GM19438 (cell line): ENCODE measurements around the gene TMEM273.

Source experiments
- ATAC-seq: cut with Tn5 transposase; IDR thresholded peaks from one replicate; pipeline ENCODE4 v1.9.1; 2021; ENCODE audit warnings: low read depth; ENCODE audit not compliant: unreplicated experiment

TMEM273 gene

DNA sequence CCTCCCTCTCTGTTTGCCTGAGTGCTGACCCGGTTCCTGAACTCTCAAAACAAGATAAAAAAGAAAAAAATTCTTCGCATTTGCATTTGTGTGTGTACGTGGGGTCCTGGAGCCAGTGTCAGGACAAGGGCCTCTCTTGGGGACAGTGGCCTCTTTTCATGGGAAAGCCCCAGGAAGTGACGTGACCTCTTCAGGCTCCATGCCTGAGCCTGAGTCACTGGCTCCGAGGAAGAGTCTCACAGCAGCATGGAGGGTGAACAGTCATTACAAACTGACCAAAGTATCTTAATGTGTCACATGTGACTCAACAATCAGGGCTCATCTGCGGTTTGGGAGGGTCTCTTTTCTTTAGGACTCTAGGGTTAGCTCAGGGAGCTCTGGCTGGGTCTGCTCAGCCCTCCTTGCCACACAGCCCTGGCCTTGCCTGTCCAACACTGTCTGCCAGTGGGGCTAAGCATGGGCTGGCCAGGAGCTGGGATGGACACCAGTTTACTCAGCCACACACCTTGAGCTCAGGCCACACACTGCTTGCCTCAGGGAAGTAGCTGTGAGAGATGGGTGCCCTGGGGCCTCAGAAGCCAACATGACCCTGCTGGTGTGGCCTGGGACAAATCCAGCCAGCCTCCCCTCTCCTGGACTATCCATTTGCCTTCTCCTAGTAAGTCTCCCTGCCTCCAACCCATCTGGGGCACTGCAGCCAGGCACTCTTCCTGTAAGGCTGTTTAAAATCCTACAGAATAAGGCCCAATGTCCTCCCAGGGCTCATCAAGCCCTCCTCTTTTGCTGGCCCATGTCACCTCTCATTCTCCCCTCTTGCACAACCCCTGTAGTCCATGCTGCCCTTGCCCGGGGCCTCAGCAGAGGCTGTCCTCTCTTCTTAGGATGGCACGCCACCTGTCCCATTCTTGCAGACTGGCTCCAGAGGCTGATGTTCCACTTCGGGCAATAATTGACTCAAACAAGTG, 10.5 kb downstream of the TMEM273 start:
- ATAC-seq, result peak; percentile 79

DNA sequence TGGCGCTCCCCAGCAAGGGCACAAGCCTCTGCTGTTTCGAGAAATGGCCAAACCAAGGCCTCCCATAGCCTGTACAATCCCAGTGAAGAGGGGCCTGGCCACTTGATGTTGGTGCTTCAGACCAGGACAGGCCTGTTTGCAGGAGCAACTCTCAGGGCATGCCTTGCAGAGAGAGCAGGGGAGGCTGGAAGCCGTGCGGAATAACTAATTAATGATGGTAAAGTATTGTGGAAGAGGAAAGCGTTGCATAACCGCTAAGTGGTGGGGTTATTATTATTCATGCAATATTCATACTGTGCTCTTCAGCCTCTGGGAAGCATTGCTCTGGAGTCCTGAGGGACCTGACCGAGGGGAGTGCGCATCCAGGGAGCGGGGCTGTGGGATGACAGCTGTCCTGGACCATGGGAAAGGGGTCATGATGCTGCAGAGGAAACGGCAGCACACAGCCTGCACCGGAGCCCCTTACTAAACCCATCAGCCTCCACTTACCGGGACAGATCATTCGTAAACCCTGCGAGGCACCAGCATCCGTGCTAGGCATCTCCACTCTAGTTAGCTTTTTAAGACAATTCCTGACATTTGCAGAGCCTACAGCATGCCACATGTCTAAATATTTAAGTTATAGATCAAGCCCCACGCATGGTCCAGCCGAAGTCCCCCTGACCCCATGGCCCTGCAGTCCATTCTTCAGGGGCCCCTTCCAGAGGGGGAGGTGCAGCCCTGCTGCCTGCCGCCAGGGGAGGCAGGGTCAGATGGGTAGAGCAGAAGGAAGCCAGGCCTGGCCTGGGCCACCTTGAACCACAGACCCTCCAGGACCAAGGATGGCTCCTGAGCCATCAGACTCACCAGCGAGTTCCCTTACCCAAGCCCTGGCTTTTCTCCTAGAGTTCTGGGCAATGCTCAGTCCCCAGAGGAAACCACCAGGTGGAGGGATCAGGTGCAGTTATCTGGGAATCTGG, 11.6 kb downstream of the TMEM273 start:
- peak; percentile 6 for ATAC-seq

DNA sequence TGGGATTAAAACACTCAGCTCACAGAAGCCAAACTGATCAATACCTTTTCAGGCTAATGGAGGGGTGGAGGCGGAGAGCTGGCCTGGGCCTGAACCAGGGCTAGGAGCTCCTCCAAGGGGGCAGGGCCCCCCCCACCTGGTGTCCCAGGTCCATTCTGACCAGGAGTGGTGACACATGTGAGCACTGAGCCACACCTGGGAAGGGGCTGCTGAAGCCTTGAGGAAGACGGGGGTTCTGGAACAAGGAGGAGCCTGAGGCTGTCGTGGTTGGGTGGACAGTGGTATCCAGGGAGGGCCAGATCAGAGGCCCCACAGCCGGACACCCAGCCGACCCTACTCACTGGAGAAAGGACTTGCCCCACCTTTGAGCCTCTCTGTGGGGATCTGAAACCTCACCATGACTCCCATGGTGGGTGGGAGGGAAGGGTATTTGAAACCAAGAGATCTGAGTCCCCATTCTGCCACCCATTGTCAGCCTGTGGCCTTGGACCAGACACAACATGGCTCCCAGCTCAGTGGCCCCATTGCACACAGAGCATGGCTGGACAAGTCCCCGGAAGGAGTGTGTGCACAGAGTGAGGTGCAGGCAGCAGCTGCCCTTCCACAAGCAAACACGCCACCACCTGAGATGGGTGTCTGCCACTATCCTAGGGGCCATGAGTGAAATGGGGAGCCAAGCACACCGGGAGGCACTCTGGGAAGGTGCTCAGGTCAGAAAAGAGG, 12.4 kb downstream of the TMEM273 start:
- no peak for ATAC-seq

DNA sequence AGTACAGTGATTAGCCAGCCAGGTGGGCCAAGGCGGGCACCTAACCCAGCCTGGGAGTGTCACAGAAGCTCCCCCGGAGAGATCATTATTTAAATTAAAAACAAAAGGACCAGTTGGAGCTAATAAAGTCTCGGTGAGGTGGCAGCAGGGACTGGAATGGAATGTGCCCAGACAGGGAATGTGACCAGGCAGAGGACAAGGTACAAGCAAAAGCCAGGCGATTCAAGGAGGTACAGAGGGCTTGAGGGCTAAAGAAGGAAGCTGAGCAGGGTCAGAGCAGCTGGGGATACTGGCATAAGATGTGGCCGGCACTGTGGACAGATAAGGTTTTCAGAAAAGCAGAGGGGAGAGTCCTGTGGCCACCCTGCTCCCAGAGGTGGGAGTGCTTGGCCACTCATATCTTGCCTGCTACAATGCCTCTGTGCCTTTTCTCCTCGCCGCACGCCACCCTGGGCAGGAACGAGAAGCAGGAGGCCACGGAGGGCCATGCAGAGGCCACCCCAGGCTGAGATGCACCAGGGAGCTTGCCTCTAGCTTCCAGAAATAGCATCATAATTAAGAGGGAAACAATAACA, 13.2 kb downstream of the TMEM273 start:
- ATAC-seq, result no peak

DNA sequence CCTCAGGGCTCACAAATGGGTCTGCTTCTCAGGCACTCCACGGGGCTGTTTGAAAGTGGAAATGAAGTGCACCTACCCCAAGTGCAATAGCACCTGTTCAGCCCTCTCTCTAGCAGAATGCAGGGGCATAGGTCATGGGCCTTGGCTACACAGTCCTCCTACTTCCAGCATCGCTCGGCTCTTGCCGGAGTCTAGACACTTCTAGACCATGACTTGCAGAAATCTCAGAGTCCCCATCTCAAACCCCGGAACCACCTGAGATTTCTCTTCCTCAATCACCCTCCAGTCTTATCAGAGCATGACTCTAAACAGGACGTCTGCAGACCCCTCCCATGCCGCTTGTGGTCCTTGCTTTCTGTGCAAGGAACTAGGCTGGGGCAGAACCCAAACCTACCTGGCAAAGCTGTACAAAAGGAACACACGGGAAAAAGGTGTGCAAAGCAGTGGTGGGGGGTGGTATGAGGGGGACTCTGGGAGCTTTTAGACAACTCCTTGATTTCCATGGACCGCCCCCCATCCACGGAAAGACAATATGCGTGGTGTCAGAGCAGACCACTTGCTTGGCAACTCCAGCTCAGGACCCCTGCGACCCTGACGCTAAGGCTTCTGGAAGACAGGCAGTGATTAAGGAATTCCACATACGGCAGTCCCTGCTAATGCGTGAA, 13.8 kb downstream of the TMEM273 start:
- no peak for ATAC-seq

DNA sequence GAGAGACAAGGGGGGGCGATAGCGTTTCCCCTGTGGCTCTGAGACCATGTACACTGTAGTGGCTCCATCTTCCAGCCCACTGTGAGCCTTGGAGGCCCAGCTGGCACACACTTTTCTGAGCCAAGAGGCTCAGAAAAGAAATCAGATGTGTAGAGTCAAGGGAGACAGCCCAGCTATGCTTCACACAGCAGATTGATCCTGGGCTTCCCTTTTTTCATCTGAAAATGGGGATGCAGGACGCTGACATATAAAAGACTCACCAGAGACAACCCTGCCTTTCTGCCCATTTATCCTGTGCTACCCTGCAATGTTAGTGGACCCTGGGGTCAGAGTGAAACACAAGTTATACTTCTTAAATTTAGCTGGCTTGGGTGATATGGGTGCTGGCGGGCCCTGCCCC, 14.3 kb downstream of the TMEM273 start:
- ATAC-seq, result no peak

DNA sequence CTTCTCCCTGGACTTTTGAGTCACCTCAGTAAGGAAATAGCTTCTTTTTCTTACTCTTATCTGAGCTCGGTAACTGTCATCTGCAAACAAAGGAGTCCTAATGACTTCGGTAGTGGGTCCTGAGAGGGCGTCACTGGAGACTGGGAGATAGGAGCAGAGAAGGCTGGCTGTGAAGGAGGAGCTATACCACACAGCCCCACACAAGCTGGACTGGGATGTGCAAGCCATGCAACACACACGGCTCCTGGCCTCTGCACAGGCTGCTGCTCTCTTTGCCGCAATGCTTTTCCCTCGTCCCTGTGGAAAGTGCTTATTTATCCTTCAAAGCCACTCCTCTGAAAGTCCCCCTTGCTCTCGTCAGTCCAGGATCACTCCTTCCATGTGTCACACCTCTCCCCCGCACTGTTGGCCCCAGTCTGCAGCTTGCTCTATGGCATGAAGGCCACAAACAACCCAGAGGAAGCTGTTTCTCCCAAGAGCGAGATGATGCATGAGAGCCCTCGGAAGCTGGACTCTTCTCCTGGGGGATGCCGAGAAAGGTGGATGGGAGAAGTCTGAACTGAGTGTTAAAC, 14.9 kb downstream of the TMEM273 start:
- no peak for ATAC-seq

DNA sequence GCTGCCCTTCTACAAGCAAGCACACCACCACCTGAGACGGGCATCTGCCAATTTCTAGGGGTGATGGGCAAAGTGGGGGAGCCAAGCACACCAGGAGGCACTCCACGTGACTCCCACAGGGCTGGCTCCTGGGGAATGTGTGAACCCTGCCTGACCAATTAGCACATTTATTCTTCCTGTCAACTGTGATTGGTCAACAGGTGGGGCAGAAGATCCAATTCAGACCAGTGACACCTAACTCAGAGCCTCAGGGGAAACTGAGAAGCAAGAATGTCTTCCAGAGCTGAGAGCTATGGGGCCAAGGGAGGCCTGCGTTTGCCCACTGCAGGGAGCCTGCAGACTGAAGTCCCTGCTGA, 15.4 kb downstream of the TMEM273 start:
- ATAC-seq, result no peak

DNA sequence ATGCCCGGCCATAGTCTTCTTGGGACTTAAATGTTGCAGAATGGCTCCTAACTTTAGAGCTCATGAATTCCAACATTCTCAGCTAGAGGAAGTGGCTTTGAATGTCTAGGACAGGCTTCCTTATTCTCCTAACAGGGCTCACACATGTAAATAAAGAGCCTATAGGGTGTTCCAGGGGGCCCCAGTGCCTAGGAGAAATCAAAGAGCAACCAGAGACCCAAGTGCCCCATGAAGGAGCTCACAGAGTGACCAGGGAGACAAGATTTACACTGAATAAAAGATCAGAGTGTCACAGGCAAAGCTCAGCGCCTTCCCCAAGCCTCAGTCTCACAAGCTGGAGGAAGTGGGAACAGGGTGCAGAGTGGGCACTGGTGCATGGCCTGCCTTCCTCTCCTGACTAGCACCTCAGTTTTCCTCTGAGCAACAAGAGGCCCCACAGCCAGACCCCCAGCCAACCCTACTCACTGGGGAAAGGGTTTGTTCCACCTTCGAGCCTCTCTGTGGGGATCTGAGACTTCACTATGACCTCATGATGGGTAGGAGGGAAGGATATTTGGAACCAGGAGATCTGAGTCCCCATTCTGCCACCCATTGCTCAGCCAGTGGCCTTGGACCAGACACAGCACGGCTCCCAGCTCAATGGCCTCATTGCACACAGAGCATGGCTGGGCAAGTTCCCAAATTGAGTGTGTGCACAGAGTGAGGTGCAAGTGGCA, 16.0 kb downstream of the TMEM273 start:
- no peak for ATAC-seq

DNA sequence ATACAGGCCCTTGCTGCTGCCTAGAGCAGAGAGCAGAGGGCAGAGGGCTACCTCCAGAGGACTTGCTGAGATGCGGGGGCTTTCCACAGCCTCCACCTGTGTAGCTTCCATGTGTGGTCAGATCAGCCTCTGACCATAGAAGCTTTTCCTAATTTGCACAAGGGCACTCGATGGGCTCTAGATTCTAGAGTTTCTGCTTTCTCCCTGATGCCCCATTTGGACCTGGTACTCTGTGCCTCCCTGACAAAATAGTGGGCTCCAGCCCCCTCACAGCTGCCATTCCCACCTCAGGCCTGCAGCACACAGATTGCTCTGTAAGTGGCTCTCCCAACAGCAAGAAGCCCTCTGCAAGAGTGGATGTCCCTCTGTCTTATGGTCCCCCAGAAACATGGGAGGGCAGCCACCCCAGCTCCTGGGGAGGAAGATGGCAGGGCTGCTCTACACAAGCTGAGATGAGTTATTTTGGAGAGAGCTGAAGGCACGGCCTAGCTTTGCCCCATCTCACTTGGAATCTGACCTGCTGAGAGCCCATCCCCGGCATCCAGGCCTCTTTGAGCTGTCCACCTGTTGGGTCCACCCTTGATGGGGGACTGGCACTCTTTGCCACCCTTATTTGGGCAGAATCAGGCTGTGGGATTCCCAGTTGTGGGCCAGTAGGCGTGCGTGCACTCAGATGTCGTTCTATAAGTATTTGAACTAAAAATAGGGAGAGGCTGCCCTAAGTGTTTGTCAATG, 16.7 kb downstream of the TMEM273 start:
- no peak for ATAC-seq

DNA sequence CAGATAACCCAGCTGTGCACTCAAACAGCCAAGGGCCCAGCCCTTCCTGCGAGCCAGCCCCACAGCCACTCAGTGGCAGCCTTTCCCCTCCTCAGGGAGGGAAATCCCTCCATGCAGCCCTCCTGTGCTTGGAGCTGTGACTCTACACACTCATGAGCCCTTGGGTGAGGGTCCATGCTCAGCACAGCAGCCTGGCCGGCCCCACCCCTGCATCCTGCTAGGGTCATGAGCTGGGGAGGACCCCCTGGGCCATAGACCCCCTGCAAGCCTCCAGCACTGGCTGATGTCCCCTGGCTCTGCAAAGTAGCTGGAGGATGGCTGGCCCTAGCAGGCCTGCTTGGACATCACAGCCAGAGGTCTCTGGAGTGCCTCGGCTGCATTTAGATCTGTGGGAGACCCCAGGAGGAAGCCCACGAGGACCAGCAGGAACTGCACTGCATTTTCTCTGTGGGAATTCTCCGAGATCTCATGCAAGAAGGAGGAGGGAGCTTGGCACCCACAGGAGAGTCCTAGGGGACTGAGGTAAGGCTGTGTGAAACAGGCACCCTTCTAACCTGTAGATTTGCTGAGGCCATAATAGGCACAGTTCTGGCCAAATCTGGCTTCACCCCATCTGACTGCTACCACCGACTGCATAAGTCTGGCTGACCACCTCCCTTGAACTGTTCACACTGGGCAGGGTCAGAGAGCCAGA, 17.4 kb downstream of the TMEM273 start:
- no peak for ATAC-seq

DNA sequence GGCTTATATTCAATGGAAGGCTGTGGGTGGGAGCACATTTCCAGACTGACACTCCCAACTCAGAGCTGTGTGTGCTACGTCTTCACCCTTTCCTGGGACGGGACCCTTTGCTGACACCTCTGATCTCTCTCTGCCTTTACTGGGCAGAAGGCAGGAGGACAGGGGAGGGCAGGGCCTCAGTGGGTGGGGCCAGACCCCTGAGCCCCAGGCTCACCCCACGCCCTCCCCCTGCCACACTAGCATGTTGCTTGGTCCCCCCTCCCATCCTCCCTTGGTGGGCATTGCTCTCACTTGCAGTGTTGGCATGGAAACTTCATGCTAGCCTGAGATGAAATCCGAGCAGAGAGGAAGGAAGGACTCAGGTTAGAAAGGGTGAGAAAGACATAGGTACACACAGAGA, 18.4 kb downstream of the TMEM273 start:
- no peak for ATAC-seq

DNA sequence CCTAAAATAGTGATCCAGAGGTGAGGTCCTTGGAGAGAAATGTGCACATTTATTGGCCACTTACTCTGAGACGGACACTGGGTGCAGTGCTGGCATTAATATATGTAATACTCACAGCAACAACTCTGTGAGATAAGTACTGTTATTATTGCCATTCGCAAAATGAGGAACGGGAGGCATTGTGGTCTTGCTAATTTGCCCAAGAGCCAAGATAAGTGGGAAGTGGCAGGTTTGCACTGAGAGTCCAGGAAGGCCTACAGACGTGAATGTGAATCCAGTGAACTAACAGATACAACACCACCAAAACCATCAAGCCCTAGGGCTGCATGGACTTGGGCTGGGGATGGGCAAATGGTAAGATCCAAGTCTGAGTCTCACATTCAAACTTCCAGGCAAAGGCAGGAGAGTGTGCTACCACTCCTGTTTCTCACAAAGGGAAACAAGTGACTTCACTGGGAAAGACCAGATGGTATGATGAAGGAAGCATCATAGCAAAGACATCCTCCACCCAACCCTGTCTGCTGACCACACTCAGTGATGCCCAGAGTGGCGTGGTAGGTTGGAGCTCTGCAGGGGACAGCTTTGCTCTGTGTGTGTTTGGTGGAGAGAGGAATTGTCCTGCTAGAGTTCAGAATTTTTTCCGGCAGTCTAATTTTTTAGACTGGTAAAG, 19.2 kb downstream of the TMEM273 start:
- ATAC-seq, result no peak

DNA sequence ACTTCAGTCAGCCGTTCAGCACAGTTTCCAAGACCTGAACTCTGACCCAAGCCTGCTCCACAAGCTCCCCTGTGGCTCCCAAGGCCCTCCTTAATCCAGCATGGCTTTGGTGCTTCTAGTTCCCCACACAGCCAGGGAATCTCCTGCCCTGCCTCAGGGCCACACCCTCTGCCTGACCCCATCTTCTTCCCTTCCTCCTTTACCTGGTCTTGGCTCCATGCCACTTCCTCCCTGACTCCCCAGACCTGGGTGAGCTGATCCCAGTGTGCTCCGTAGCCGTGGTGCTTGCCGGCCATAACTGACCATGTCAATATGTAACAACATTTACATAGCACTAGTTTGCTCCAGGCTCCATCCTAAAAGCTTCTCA, 20.0 kb downstream of the TMEM273 start:
- no peak for ATAC-seq

DNA sequence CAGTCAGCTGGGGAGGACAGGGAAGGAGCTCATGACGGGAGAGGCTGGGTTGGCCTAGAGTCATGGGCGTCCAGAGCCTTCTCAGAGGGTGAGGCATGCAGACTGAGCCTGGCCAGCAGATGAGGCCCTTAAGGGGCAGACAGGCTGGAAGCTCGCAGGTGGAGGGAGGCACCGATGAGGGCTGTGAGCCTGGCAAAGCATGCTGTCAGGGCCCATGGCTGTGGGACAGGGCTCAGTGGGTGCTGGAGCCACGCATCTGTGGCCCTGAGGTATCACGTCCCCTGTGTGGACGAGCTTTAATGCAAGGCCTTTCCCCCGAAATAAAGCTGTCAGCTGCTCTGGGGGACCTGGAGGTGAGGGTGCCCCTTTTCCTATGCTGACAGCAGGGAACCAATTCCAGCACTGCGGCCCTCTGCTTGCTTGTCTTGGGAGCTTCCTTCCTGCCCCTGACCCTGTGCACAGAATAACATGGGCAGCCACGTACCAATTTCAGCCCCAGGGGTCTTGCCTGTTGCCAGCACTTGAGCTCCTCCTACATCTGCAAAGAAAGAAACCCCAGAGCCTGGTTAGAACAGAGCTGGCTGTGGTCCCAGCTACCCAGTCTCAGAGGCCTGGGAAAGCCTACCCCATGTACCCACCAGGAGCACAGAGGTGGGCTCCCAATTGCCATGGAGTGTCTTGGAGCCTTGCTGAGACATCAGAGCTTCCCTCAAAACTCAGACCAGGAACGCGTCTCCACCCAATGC, 20.6 kb downstream of the TMEM273 start:
- ATAC-seq, result no peak
